B cell (primary cell): ENCODE results near the gene ZNF18. TPM values are rescaled to one million over a fixed set of nuclear protein-coding genes. Genes with fewer than 3 reads are reported as not detected.

ENCODE experiments used
- ATAC-seq: fragments of 200-7000 bp; cut with Tn5 transposase; one replicate; pipeline ENCODE4 v1.10.0; 2021; ENCODE audit warnings: low read depth, mild to moderate bottlenecking, moderate number of reproducible peaks, moderate library complexity
- CTCF ChIA-PET: fragments of 350-600 bp; sonication (Branson Sonifier 250); formaldehyde crosslinking; loops from one replicate; lab custom pipeline; 2021; ENCODE audit warnings: antibody characterized with exemption, inconsistent platforms; lab: Charles Lee
- POLR2A ChIA-PET: fragments of 350-600 bp; sonication (Branson Sonifier 250); formaldehyde crosslinking; loops from one replicate; lab custom pipeline; 2021; ENCODE audit warnings: antibody characterized with exemption; lab: Charles Lee
- DNase-seq: peaks from one replicate; pipeline ENCODE4 v3.0.0; 2013
- H2AFZ ChIP-seq: 2 replicates; pipeline ENCODE4 v1.6.1; 2012; ENCODE audit warnings: mild to moderate bottlenecking, low read depth, low read length; ENCODE audit not compliant: insufficient read depth, poor library complexity, severe bottlenecking
- H3K27ac ChIP-seq, 2 donors: 1 replicate in 1 of 2; 2 replicates in 1 of 2; pipeline ENCODE4 v1.5.1; 2012 to 2013; ENCODE audit warnings: low read length in 2 of 2, mild to moderate bottlenecking in 2 of 2, moderate library complexity in 1 of 2
- H3K27me3 ChIP-seq, 4 experiments: fragments of 200-600 bp in 1 of 4; sonication (generic) in 1 of 4; replicated peaks in 1 of 4; 1 replicate in 2 of 4; 2 replicates in 2 of 4; pipeline versions ENCODE4 v1.6.1 to v1.7.0; 2013 to 2016; ENCODE audit warnings: low read length in 3 of 4, mild to moderate bottlenecking in 2 of 4, mixed read lengths in 1 of 4, moderate library complexity in 1 of 4; ENCODE audit not compliant: insufficient read depth in 4 of 4, control insufficient read depth in 3 of 4; ENCODE audit errors: control extremely low read depth in 1 of 4
- H3K36me3 ChIP-seq, 2 experiments: replicated peaks in 1 of 2; 1 replicate in 1 of 2; 2 replicates in 1 of 2; pipeline versions ENCODE4 v1.6.1 to v1.7.1; 2013; ENCODE audit warnings: low read length in 1 of 2; ENCODE audit not compliant: insufficient read depth in 2 of 2, control insufficient read depth in 1 of 2; ENCODE audit errors: control extremely low read depth in 1 of 2, extremely low read depth in 1 of 2
- H3K4me1 ChIP-seq, 2 donors: fragments of 200-600 bp in 1 of 2; sonication (generic) in 1 of 2; 1 replicate in 1 of 2; 2 replicates in 1 of 2; pipeline versions ENCODE4 v1.5.1 to v1.6.1; 2013 to 2017; ENCODE audit warnings: low read length in 2 of 2; ENCODE audit not compliant: control insufficient read depth in 2 of 2, insufficient read depth in 2 of 2
- H3K4me2 ChIP-seq: replicated peaks from 2 replicates; pipeline ENCODE3; 2012; ENCODE audit warnings: mild to moderate bottlenecking, low read depth, low read length; ENCODE audit not compliant: poor library complexity, severe bottlenecking
- H3K4me3 ChIP-seq, 5 experiments: fragments of 200-600 bp in 1 of 5; sonication (generic) in 1 of 5; 1 replicate in 3 of 5; 2 replicates in 2 of 5; pipeline versions ENCODE4 v1.5.1 to v1.7.0; 2011 to 2016; ENCODE audit warnings: low read length in 4 of 5, mild to moderate bottlenecking in 4 of 5, low read depth in 2 of 5, control low read depth in 1 of 5, moderate library complexity in 1 of 5; ENCODE audit not compliant: insufficient read depth in 1 of 5; ENCODE audit errors: control extremely low read depth in 1 of 5, extremely low read depth in 1 of 5
- H3K79me2 ChIP-seq: fragments of 200-600 bp; sonication (generic); one replicate; pipeline ENCODE4 v1.6.0; 2016; ENCODE audit warnings: low read length; ENCODE audit not compliant: control insufficient read depth, insufficient read depth
- H3K9ac ChIP-seq: fragments of 200-600 bp; sonication (generic); 2 replicates; pipeline ENCODE4 v1.6.1; 2017; ENCODE audit warnings: mild to moderate bottlenecking, low read length, moderate library complexity
- H3K9me3 ChIP-seq, 3 donors: one replicate each; pipeline versions ENCODE4 v1.6.1 to v1.7.1; 2013; ENCODE audit warnings: low read length in 2 of 3; ENCODE audit not compliant: control insufficient read depth in 2 of 3, insufficient read depth in 1 of 3; ENCODE audit errors: control extremely low read depth in 1 of 3
- H4K20me1 ChIP-seq: 2 replicates; pipeline ENCODE4 v1.6.0; 2012; ENCODE audit warnings: mild to moderate bottlenecking, low read length; ENCODE audit not compliant: insufficient read depth, control insufficient read depth, poor library complexity, severe bottlenecking
- H3K27ac Mint-ChIP-seq: one replicate; pipeline ENCODE4 v1.8.0; 2021; ENCODE audit warnings: mixed read lengths
- H3K27me3 Mint-ChIP-seq: one replicate; pipeline ENCODE4 v1.8.0; 2021; ENCODE audit warnings: mixed read lengths
- H3K4me1 Mint-ChIP-seq: one replicate; pipeline ENCODE4 v1.8.0; 2021; ENCODE audit warnings: mixed read lengths
- H3K4me3 Mint-ChIP-seq: one replicate; pipeline ENCODE4 v1.8.0; 2021; ENCODE audit warnings: mixed read lengths
- H3K9me3 Mint-ChIP-seq: one replicate; pipeline ENCODE4 v1.8.0; 2022; ENCODE audit warnings: mixed read lengths; ENCODE audit not compliant: insufficient read depth
- CTCF ChIP-seq: fragments of 200-600 bp; IDR thresholded peaks from one replicate; pipeline ENCODE4 v1.8.0; 2022; ENCODE audit warnings: antibody characterized with exemption, mild to moderate bottlenecking
- EZH2 ChIP-seq: IDR thresholded peaks from 2 replicates; pipeline ENCODE4 v1.6.1; 2012; ENCODE audit warnings: borderline replicate concordance, low read depth, mild to moderate bottlenecking, moderate library complexity, low read length; ENCODE audit not compliant: insufficient read depth, poor library complexity, severe bottlenecking
- WGBS: methylation state at CpG from one replicate; pipeline ENCODE4 v1.1.5; 2013; ENCODE audit warnings: missing lambda C conversion rate; ENCODE audit not compliant: insufficient coverage; 5-methylcytosine and 5-hydroxymethylcytosine counted together
- intact Hi-C: fragments of 100-400 bp; cut with micrococcal nuclease; formaldehyde crosslinking; loops from one replicate; pipeline ENCODE4 v1.10.0; 2022
- polyA plus RNA-seq: library from polyadenylated mRNA; depleted of rRNA; stranded (reverse); fragments of >200 nt; gene quantifications from 2 replicates; pipeline ENCODE4 v1.2.3, GENCODE V29; 2012
- total RNA-seq, 2 donors: library from RNA; stranded (reverse); fragments of 120-200 nt in 1 of 2; gene quantifications; 1 replicate in 1 of 2; 2 replicates in 1 of 2; pipeline versions ENCODE4 v1.2.3 to v1.2.4, GENCODE V29; 2013 to 2022

The ZNF18 gene
- total and polyA plus RNA-seq, 2 donors (not counting 1 experiment from before 2014, with no cell fraction given), result 8.9 to 10.5 TPM

- no peak overlapping the region for H2AFZ ChIP-seq
- H3K4me2 ChIP-seq, result no peak overlapping the region
- no peaks in the 10 kb centered on the region for H4K20me1 ChIP-seq
- peaks cover 5% of the 10 kb centered on the region for H3K79me2 ChIP-seq
- peaks cover 21 to 55% of the 10 kb centered on the region in 2 experiments for H3K36me3 ChIP-seq
- H3K27ac ChIP-seq, result no peak overlapping the region
- H3K4me1 ChIP-seq, result no peaks in the 10 kb centered on the region
- intact Hi-C loops, result loop anchor here (5.0 kb wide), 1 partner anchor 1110 kb away; no protein-coding TSS in a partner anchor
- H3K27ac Mint-ChIP-seq, result no peak overlapping the region
- ChIA-PET POLR2A (no interaction called here), CTCF (interaction anchor here (1.0 to 1.6 kb wide), 3 partner anchors 9 to 34 kb away, joined by 3 to 4 read pairs (median 3); partner anchors contain the start of genes MAP2K4 and ZNF18)
- no peaks in the 10 kb centered on the region for H3K27me3 Mint-ChIP-seq
- no peak overlapping the region for H3K4me3 ChIP-seq
- ATAC-seq (no peak), DNase-seq (no peak)
- H3K9ac ChIP-seq, result no peak overlapping the region
- peak; percentile 56 for TF ChIP-seq CTCF
- TF ChIP-seq EZH2, result no peak
- no peaks in the 10 kb centered on the region for H3K27me3 ChIP-seq
- H3K4me3 Mint-ChIP-seq, result no peak overlapping the region
- WGBS, result no CpG with 5 or more reads among the region's 5 CpGs
- no peaks in the 10 kb centered on the region for H3K9me3 Mint-ChIP-seq
- H3K4me1 Mint-ChIP-seq, result no peaks in the 10 kb centered on the region
- H3K9me3 ChIP-seq, result no peaks in the 10 kb centered on the region
Measured at GRCh38 chr17:11986942-11987329, 10.3 kb downstream of the ZNF18 start.

GRCh38 chr17:11986179-11986941, 10.9 kb downstream of the ZNF18 start:
- ATAC-seq, result no peak
- TF ChIP-seq CTCF (no peak), EZH2 (no peak)
- Histone ChIP-seq H3K27ac (no peak overlapping the region), H3K4me1 (no peaks in the 10 kb centered on the region), H3K79me2 (no peaks in the 10 kb centered on the region), H3K9ac (no peak overlapping the region), H3K36me3 (peaks cover 21 to 55% of the 10 kb centered on the region in 2 experiments), H2AFZ (no peak overlapping the region), H3K4me3 (no peak overlapping the region), H3K4me2 (no peak overlapping the region), H3K9me3 (no peaks in the 10 kb centered on the region), H4K20me1 (no peaks in the 10 kb centered on the region), H3K27me3 (no peaks in the 10 kb centered on the region)
- POLR2A ChIA-PET, result no interaction called here
- Mint-ChIP-seq H3K9me3 (no peaks in the 10 kb centered on the region), H3K27ac (no peak overlapping the region), H3K4me1 (no peaks in the 10 kb centered on the region), H3K27me3 (no peaks in the 10 kb centered on the region), H3K4me3 (no peak overlapping the region)
- intact Hi-C loops, result loop anchor here (5.0 kb wide), 1 partner anchor 1109 kb away; no protein-coding TSS in a partner anchor
- no CpG with 5 or more reads among the region's 4 CpGs for WGBS
- DNase-seq, result no peak
- CTCF ChIA-PET, result interaction anchor here (1.0 to 1.6 kb wide), 4 partner anchors 9 to 34 kb away, joined by 3 to 4 read pairs (median 3); partner anchors contain the start of genes MAP2K4 and ZNF18
